PC-3 (cell line): ENCODE results near the gene HOXB1. TPM values are rescaled to one million over a fixed set of nuclear protein-coding genes. Genes with fewer than 3 reads are reported as not detected.

Experiments
- ATAC-seq: fragments of 200-7000 bp; cut with Tn5 transposase; 2 replicates; pipeline ENCODE4 v1.9.1; 2020; ENCODE audit warnings: mild to moderate bottlenecking, moderate library complexity
- BruUV-seq: library from RNA; stranded (reverse); fragments of 400-500 nt; replicated peaks from 2 replicates; lab custom pipeline; 2021; lab: Mats Ljungman, UMichigan
- CTCF ChIA-PET: fragments of 300-600 bp; sonication (Branson Sonifier 250); formaldehyde crosslinking; loops from one replicate; lab custom pipeline; 2022; ENCODE audit warnings: antibody characterized with exemption; lab: Charles Lee
- POLR2A ChIA-PET: fragments of 300-600 bp; sonication (Branson Sonifier 250); formaldehyde crosslinking; loops from one replicate; lab custom pipeline; 2022; ENCODE audit warnings: antibody characterized with exemption; ENCODE audit not compliant: unreplicated experiment; lab: Charles Lee
- DNase-seq: peaks from one replicate; pipeline ENCODE4 v3.0.0-alpha.2; 2015
- H2AFZ ChIP-seq: fragments of 300-600 bp; sonication (generic); 2 replicates; pipeline ENCODE4 v1.6.0; 2016; ENCODE audit warnings: antibody characterized with exemption, low read length
- H3F3A ChIP-seq: fragments of 300-600 bp; sonication (generic); one replicate; pipeline ENCODE4 v1.6.0; 2017; ENCODE audit warnings: antibody characterized with exemption, low read length, control low read depth, mild to moderate bottlenecking; ENCODE audit not compliant: unreplicated experiment
- H3K27ac ChIP-seq: fragments of 300-600 bp; sonication (generic); 2 replicates; pipeline ENCODE4 v1.5.1; 2016; ENCODE audit warnings: mild to moderate bottlenecking, low read length
- H3K27me3 ChIP-seq: fragments of 300-600 bp; sonication (generic); 2 replicates; pipeline ENCODE4 v1.6.1; 2016; ENCODE audit warnings: low read length, mixed read lengths
- H3K36me3 ChIP-seq: fragments of 300-600 bp; sonication (generic); 2 replicates; pipeline ENCODE4 v1.6.1; 2016; ENCODE audit warnings: low read depth, mixed run types, low read length, mixed read lengths
- H3K4me1 ChIP-seq: fragments of 300-600 bp; sonication (generic); 2 replicates; pipeline ENCODE4 v1.5.1; 2016; ENCODE audit warnings: low read length; ENCODE audit not compliant: insufficient read depth
- H3K4me2 ChIP-seq: fragments of 300-600 bp; sonication (generic); 2 replicates; pipeline ENCODE4 v1.6.0; 2016; ENCODE audit warnings: low read length
- H3K4me3 ChIP-seq: fragments of 300-600 bp; sonication (generic); 2 replicates; pipeline ENCODE4 v1.5.1; 2016; ENCODE audit warnings: mild to moderate bottlenecking, low read length, mixed read lengths
- H3K79me2 ChIP-seq: fragments of 300-600 bp; sonication (generic); 2 replicates; pipeline ENCODE4 v1.6.1; 2017; ENCODE audit warnings: low read length, mixed read lengths
- H3K9ac ChIP-seq: fragments of 300-600 bp; sonication (generic); 2 replicates; pipeline ENCODE4 v1.6.0; 2016; ENCODE audit warnings: mild to moderate bottlenecking, low read length
- H3K9me2 ChIP-seq: fragments of 300-600 bp; sonication (generic); replicated peaks from 2 replicates; pipeline ENCODE4 v1.6.1; 2016; ENCODE audit warnings: mixed run types, low read length, mixed read lengths
- H3K9me3 ChIP-seq: fragments of 300-600 bp; sonication (generic); 2 replicates; pipeline ENCODE4 v1.6.1; 2016; ENCODE audit warnings: low read length, mixed read lengths
- H4K20me1 ChIP-seq: fragments of 300-600 bp; sonication (generic); 2 replicates; pipeline ENCODE4 v1.6.1; 2016; ENCODE audit warnings: low read length, mixed read lengths
- CTCF ChIP-seq: fragments of 300-600 bp; sonication (generic); conservative IDR thresholded peaks from 2 replicates; pipeline ENCODE4 v1.5.1; 2017; ENCODE audit warnings: antibody characterized with exemption, low read depth, mild to moderate bottlenecking, low read length
- EZH2 ChIP-seq: fragments of 300-600 bp; sonication (generic); IDR thresholded peaks from one replicate; pipeline ENCODE4 v1.6.1; 2017; ENCODE audit warnings: antibody characterized with exemption, mild to moderate bottlenecking, low read length; ENCODE audit not compliant: unreplicated experiment
- EZH2phosphoT487 ChIP-seq: fragments of 300-600 bp; sonication (generic); IDR thresholded peaks from 2 replicates; pipeline ENCODE4 v1.6.1; 2018; ENCODE audit warnings: mild to moderate bottlenecking, antibody characterized with exemption, low read length, borderline replicate concordance
- intact Hi-C: fragments of 100-400 bp; cut with micrococcal nuclease; formaldehyde crosslinking; loops from 2 replicates; pipeline ENCODE4 v1.9.0; 2023
- total RNA-seq: library from RNA; depleted of rRNA; stranded (reverse); fragments of >200 nt; gene quantifications from 2 replicates; pipeline ENCODE4 v1.2.3, GENCODE V29; 2014

Gene HOXB1
- total RNA-seq, 1 experiment from 2014 or later: not detected

- Histone ChIP-seq H3K4me3 (peak overlapping the region; percentile 66), H3K4me2 (peak overlapping the region; percentile 86), H3K9ac (peak overlapping the region; percentile 23), H3F3A (no peaks in the 10 kb centered on the region), H3K4me1 (peaks cover 20% of the 10 kb centered on the region), H3K27me3 (no peaks in the 10 kb centered on the region), H3K9me2 (no peaks in the 10 kb centered on the region), H3K27ac (no peak overlapping the region), H3K9me3 (no peaks in the 10 kb centered on the region), H4K20me1 (no peaks in the 10 kb centered on the region), H3K36me3 (no peaks in the 10 kb centered on the region), H2AFZ (peak overlapping the region; percentile 64), H3K79me2 (no peaks in the 10 kb centered on the region)
- no TSS peak for BruUV-seq
- ATAC-seq (peak; percentile 71), DNase-seq (peak; percentile 60)
- intact Hi-C loops: no loop called here
- ChIA-PET CTCF (interaction anchor here (0.5 to 0.6 kb wide), 2 partner anchors 10 to 337 kb away, joined by 3 to 5 read pairs; no protein-coding TSS in a partner anchor), POLR2A (interaction anchor here (0.6 kb wide), 1 partner anchor 104 kb away, joined by 3 read pairs; no protein-coding TSS in a partner anchor)
- TF ChIP-seq EZH2phosphoT487 (no peak), CTCF (no peak), EZH2 (no peak)
These were observed 45.9 kb upstream of the HOXB1 start for GRCh38 chr17:48576479-48577309.

DNA sequence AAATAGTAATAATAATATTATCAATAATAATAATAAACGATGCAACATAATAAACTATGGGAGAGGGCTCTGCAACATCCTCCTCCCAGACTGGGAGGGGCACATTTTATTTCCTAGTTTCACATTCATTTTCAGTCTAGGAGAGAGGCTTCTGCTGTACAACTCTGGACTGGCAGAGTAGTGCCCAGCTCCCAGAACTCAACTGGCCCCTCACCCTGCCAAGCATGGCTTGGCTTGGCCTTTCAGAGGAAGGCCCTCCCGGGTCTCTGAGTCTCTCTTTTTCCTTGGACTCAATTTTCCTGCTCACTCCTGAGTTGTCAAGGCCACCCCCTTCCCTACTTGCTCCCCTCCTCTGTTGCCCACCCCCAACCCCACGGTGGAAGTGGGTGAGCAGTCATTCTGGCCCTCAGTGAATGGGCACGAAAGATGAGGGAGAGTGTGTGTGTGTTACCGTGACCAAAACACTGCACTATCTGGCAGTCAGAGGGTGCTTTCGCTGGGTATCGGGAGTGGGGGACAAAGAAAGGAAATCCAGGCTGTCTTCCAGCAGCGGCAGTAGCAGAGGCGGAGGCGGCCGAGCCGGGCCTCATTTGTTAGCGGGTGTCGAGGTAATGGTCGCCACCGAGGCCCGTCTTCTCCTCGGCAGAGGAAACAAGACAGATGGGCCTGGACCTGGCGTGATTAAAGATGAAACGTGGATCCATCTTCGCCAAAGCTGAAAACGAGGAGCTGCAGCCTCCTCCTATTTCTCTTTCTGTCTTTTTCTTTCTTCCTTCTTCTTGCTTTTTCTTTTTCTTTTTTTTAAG, 45.1 kb upstream of the HOXB1 start:
- ChIA-PET POLR2A (interaction anchor here (0.6 kb wide), 1 partner anchor 103 kb away, joined by 3 read pairs; no protein-coding TSS in a partner anchor), CTCF (interaction anchor here (0.6 kb wide), 1 partner anchor 336 kb away, joined by 5 read pairs; no protein-coding TSS in a partner anchor)
- Histone ChIP-seq H3K4me2 (peak overlapping the region; percentile 86), H3K9me2 (no peaks in the 10 kb centered on the region), H3F3A (no peaks in the 10 kb centered on the region), H3K79me2 (no peaks in the 10 kb centered on the region), H3K4me1 (peaks cover 20% of the 10 kb centered on the region), H3K27ac (no peak overlapping the region), H3K9ac (no peak overlapping the region), H3K27me3 (no peaks in the 10 kb centered on the region), H2AFZ (no peak overlapping the region), H3K9me3 (no peaks in the 10 kb centered on the region), H3K36me3 (no peaks in the 10 kb centered on the region), H3K4me3 (peak overlapping the region; percentile 66), H4K20me1 (no peaks in the 10 kb centered on the region)
- TF ChIP-seq CTCF: no peak
- DNase-seq (no peak), ATAC-seq (no peak)
- intact Hi-C loops: no loop called here
- BruUV-seq: no TSS peak
